Fibroblast of mammary gland (primary cell): ENCODE results near the gene SLN.

ENCODE experiments used
- DNase-seq: peaks from one replicate; pipeline ENCODE4 v3.0.0-alpha.2; 2010; ENCODE audit warnings: low read depth
- H3K4me3 ChIP-seq: 2 replicates; pipeline ENCODE4 v1.5.1; 2011; ENCODE audit warnings: low read depth, mild to moderate bottlenecking, low read length, moderate library complexity; ENCODE audit not compliant: control insufficient read depth
- TF ChIP-seq, protein P1 (sequence below): conservative IDR thresholded peaks from 2 replicates; pipeline ENCODE4 v1.5.1; 2011; ENCODE audit warnings: low read depth, low read length, inconsistent platforms; ENCODE audit not compliant: control insufficient read depth, insufficient read depth

SLN gene

DNA sequence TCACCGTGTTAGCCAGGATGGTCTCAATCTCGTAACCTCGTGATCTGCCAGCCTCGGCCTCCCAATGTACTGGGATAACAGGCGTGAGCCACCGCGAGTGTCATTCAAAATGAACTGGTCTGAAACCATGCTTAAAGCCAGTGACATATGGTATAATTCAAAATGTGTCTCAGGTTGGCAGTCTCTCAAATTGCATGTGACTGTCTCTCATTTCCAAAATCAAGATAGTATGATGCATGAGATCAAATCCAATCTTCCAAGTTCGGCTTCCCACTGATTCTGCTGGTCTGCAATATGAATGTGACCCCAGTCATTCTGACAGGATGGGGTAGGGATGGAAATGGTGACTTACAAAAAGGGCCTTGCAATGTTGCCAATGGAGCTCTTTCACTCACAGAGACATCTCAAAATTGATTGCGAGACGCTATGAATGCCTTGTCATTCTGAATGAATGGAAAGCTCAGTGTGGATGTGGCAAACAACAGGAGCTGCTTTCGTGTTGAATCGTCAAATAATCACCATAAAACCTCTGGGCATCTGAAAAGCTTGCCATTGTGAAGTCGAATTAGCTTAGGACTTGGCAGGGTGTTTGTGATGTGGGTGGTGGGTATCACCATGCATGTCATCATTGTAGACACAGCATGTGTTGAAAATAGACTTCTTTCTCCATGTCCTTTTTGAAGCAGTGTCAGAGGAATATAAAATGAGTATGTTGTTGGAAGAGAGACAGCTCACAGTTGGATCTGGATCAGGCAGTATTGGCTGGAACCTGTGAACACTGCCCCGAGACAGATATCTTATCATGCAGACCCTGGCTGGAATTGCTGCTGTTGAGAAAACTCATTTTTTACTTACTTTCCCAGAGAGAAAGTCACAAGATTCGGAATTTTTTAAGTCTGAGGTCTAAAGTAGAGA, 12.2 kb downstream of the SLN start:
- TF ChIP-seq, protein P1, sequence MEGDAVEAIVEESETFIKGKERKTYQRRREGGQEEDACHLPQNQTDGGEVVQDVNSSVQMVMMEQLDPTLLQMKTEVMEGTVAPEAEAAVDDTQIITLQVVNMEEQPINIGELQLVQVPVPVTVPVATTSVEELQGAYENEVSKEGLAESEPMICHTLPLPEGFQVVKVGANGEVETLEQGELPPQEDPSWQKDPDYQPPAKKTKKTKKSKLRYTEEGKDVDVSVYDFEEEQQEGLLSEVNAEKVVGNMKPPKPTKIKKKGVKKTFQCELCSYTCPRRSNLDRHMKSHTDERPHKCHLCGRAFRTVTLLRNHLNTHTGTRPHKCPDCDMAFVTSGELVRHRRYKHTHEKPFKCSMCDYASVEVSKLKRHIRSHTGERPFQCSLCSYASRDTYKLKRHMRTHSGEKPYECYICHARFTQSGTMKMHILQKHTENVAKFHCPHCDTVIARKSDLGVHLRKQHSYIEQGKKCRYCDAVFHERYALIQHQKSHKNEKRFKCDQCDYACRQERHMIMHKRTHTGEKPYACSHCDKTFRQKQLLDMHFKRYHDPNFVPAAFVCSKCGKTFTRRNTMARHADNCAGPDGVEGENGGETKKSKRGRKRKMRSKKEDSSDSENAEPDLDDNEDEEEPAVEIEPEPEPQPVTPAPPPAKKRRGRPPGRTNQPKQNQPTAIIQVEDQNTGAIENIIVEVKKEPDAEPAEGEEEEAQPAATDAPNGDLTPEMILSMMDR, result no peak
- no peak for DNase-seq
- no peak overlapping the region for H3K4me3 ChIP-seq

DNA sequence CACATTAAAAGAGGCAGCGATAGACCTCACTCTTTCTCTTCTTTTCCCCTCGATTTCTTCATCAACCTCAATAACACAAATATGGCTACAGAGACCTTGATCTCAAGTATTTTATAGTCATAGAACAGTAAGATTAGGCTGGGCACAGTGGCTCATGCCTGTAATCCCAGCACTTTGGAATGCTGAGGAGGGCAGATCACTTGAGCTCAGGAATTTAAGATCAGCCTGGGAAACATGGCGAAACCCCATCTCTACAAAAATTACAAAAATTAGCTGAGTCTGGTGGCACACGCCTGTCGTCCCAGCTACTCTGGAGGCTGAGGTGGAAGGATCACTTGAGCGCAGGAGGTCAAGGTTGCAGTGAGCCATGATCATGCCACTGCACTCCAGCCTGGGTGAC, 14.6 kb downstream of the SLN start:
- no peak for DNase-seq
- TF ChIP-seq, protein P1, result no peak

DNA sequence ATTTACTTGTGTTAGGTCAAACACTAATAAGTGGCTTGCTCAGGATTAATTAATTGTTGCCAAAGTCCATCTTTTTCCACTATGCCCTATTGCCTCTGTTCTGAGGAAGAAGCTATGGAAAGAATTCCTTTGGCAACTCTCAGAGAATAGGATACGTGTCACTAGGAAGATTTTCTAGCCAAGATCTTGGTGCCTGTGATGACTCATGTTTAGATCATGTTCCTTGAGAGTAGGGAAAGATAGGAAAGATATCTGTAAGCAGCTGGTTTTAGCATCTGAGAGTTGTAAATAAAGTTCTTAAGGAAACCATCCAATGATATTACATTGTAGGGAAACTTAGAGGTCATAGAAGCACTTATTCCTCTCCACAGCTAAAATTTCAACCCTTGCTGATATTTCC, 15.7 kb downstream of the SLN start:
- no peak overlapping the region for H3K4me3 ChIP-seq
- TF ChIP-seq, protein P1, result no peak
- peak; percentile 95 for DNase-seq

More for the DNA sequence above, 14.6 kb downstream of the SLN start:
- no peak overlapping the region for H3K4me3 ChIP-seq

DNA sequence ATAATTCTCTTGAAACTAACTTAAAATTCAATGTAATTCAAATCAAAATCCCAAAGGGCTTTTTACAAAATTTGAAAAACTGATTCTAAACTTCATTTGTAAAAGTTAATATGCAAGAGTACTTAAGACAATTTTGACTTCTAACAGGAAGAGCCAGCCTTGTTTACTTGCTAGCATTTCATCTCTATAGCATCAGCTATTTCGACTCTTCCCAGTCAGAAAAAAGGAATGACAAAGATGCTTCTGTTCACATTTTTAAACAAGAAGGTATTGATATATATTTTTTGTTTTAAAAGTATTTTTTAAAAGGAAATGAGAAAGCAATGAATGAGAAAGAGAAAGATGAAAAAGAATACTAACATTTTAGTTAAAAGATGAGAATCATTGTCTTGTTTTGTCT, 16.4 kb downstream of the SLN start:
- TF ChIP-seq, protein P1, result no peak
- no peak overlapping the region for H3K4me3 ChIP-seq
- DNase-seq, result peak; percentile 28

DNA sequence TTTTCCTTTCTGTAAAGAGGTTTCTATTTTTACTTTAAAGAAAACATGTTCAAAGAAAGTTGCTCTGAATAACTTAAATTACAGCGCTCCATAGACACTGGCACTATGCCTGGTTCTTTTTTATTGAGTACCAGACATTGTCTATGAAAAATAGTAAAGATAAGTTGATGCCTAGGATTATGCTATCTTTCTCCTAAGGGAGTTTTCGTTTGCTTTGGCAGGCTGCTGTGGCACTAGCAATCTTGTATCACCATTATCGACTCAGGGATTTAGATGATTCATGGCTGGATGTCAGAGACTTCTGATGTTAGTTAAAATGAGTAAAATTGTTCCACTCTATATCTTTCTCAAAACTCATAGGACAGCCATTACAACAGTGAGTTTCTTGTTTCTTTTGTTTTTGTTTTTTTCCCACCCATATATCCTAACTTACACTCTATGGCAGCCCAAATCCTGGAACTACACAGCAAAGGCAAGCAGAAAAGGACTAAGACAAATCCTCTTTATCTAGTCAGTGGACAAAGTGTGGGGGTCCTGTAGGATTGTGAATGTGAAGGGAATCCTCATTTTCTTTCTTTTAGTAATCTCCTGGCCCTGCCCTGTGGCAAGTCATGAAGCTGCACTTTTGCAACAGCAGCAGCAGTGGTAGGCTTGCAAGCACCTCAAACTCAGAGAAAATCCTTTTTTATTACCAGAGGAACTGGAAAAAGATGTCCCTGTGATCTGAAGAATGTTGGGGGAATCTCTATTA, 20.7 kb downstream of the SLN start:
- TF ChIP-seq, protein P1, result no peak
- peak; percentile 45 for DNase-seq
- no peak overlapping the region for H3K4me3 ChIP-seq

DNA sequence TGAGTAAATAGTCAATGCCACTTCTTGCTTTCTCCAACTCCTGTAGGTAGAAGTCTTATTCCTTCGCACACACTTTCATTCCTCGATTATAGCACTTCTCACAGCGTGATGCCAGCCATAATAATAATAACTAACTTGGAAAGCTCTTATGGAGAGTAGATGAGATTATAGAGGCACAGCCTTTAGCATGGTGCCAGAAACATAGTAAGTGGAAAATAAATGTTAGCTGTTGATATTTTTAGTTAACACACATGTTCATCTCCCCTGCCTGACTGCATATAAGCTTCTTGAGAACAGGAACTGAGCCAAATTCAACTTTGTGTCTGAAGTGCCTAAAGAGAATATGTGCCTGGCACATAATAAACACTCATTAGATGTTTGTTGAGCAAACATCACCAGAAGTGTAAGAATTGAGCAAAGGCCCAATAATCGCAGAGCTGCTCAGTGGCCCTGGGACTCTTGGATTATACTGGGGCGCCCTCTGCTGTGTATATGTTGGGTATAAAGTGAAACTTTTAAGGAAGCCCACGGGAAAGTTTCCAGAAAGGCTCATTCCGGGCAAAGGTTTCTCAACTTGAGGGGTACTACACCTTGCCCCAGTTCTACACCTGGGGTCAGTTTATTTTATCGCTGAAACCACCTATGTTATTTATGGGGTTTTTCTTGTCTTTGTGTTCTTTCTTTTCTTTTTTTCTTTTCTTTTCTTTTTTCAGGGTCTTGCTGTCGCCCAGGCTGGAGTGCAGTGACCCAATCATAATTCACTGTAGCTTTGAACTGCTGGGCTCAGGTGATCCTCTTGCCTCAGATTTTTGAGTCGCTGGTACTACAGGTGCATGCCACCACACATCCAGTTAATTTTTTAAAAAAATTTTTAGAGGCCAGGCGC, 22.3 kb downstream of the SLN start:
- no peak overlapping the region for H3K4me3 ChIP-seq
- TF ChIP-seq, protein P1, result peak; percentile 65
- DNase-seq, result peak; percentile 64
